HG02642 (cell line): ENCODE measurements around the gene FCRL6.

Experiments
- ATAC-seq: cut with Tn5 transposase; IDR thresholded peaks from one replicate; pipeline ENCODE4 v1.9.1; 2021; ENCODE audit warnings: mild to moderate bottlenecking; ENCODE audit not compliant: unreplicated experiment, poor library complexity

The FCRL6 gene

DNA sequence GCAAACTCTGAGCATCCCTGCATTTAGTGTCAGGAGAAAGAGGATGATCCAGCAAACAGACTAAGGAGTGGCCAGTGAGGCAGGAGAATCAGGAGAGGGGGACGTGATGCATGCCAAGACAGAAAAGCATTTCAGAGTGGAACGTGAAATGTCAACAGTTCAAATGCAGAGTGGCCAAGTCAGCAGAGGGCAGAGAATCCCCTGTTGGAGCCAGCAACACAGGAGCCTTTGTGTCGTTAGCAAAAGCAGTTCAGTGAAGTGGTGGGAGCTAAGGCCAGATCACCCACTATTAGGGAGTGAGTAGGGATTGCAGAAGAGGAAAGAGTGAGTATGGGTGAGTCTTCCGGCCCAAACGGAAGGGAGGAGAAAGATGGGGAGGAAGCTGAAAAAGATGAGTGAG lies 6.6 kb upstream of the FCRL6 start:
- ATAC-seq: no peak

DNA sequence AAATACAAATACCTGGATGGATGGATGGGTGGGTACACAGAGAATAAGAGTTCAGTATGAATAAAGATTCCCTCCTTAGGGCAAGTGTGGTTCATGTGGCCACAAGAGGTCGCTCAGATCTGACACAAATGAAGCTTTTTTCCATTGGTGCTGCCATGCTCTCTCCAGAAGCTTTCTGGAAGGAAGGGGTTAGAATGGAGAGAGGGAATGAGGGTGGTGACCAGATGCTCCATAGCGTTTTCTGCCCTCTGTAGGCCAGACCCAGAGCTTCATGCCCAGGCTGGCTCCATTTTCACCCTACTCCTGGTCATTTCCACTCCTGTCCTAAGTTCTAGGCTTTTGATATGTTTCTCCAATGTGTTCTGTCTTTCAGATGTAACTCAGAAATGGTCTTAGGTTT lies 3.3 kb upstream of the FCRL6 start:
- ATAC-seq: no peak

DNA sequence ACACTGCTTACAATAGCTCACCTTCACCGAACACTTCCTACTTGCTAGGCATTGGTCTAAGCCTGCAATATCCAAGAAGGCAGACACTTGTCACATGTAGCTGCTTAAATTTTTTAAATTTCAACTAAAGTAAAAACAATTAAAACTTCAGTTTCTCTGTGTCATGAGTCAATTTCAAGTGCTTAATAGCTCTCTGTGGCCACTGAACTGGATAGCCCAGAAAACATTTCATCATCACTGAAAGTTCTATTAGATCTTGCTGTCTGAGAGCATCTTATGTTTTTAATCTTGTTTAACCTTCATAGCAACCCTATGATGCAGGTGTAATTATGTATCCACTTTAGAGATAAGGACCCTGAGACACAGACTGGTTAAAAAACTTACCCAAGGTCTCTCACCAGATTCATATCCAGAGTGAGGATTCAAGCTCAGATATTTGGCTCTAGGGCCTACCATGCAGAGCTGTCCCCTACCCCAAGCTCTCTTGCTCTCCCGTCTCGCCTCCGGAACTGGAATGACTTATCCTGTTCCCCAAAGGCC lies 2.6 kb upstream of the FCRL6 start:
- no peak for ATAC-seq

- ATAC-seq: peak; percentile 58
Measured at GRCh38 chr1:159800177-159800930, 1.8 kb upstream of the FCRL6 start.

DNA sequence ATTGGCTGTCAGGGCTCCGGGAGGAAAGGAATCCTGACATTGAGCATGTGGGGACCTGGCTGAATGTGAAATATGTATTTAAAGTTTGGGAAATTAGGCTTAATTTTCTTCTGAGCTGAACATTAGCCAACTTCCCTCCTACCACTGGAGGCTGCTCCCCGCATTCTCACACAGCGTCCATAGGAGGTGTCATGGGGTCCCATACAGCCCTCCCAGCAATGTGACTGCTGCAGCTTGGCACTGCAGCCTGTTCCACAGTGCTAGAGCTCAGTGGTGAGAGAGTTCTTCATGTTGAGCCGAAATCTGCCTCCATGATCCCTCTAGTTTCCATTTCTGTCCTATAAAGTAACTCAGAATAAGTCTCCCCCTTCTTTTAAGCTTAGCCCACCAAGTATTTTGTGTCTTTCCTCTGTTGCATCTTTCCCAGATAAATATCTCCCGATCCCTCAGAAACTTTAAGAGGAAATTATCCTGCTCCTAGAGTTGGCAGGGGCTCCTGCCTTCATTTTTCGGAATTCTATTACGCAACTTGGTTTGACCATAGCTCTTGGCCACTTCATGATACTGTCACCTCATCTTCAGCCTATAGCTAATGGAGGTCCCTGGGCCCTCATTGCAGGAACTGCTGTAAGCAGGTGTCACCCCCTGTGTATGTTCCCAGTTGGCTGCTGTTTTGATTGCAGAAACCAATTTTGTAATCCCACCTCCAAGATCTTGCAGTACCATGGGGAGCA lies 2.0 kb downstream of the FCRL6 start:
- ATAC-seq: no peak

DNA sequence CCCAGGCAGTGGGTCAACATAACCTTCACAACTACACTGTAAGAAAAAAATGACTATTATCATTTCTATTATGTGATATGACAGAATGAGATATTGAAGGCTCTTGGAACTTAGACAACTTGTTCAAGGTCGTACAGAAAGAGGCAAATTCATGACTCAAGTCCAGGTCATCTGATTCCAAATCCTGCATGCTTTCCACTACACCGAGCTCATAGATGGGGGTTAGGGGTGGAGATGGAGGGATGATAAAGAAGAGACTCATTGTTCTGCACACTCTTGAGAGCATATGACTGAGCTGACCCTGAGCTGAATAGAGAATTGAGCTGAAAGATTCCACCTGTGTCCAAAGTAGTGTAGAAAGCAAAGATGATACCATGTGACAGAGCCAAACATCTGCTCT lies 2.8 kb downstream of the FCRL6 start:
- ATAC-seq: no peak

DNA sequence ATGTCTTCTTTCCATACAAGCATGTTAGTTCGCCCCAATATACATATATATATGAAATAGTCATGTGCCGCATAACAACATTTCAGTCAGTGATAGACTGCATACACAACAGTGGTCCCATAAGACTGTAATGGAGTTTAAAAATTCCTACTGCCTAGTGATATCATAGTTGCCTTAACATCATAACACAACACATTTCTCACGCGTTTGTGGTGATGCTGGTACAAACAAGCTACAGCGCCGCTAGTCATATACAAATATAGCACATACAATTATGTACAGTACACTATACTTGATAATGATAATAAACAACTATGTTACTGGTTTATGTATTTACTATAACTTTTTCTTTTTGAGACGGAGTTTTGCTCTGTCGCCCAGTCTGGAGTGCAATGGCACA lies 13.8 kb downstream of the FCRL6 start:
- ATAC-seq: no peak

GRCh38 chr1:159817276-159818041 lies 15.3 kb downstream of the FCRL6 start:
- ATAC-seq: no peak

- ATAC-seq: no peak
Measured at GRCh38 chr1:159821171-159821867, 19.2 kb downstream of the FCRL6 start.

DNA sequence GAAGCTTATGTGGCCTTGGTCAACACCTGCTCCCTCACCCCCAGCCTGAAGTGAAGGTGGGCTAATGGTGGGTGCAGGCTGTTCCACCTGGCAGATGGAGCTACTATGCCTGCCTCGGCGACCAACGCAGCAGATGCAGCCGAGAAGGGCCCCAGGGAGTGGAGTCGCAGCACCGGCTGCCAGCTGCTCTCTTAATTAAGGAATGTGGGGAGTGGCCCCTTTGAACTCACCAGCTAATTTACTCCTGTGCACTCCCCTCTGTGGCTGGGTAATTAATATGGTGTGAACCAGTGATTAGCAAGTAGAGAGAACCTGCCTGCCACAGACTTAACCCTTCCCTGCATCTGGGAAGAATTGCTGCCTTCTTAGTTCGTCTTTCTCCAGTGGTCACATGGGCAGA lies 21.2 kb downstream of the FCRL6 start:
- ATAC-seq: no peak

GRCh38 chr1:159825564-159825963 lies 23.4 kb downstream of the FCRL6 start:
- ATAC-seq: no peak

- no peak for ATAC-seq
Measured at GRCh38 chr1:159826441-159827101, 24.4 kb downstream of the FCRL6 start, which contains the start of gene SLAMF8. Gene SLAMF8 (plus strand): TSS chr1:159826873. CDS start chr1:159826899, 26 bp downstream.

- no peak for ATAC-seq
Measured at GRCh38 chr1:159827102-159827490, 24.9 kb downstream of the FCRL6 start.

DNA sequence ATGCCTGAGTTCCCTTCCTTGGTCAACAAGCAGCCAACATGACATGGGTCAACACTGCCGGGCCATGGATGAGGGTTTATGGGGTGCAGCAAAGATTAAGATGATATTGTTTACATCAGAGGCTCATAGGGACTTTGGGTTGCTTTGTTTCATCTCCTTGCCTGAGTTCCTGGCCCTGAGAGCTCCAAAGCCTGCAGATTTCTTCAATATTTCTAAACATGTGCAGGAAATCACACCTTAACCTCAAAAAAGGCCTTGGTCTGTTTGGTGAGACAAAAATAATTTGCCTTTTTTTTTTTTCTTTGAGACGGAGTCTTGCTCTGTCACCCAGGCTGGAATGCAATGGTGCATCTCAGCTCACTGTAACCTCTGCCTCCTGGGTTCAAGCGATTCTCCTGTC lies 25.4 kb downstream of the FCRL6 start:
- ATAC-seq: no peak

- no peak for ATAC-seq
Measured at GRCh38 chr1:159828176-159828575, 26.0 kb downstream of the FCRL6 start.

- no peak for ATAC-seq
Measured at GRCh38 chr1:159828581-159829272, 26.6 kb downstream of the FCRL6 start.

GRCh38 chr1:159829273-159829634 lies 27.1 kb downstream of the FCRL6 start:
- peak; percentile 83 for ATAC-seq

- ATAC-seq: no peak
Measured at GRCh38 chr1:159829822-159830465, 27.8 kb downstream of the FCRL6 start.

- no peak for ATAC-seq
Measured at GRCh38 chr1:159830722-159831121, 28.6 kb downstream of the FCRL6 start.
